HL-60 (cell line): Measurements from ENCODE around the gene RBMS3.

Experiments used
- DNase-seq, 2 experiments: peaks; one replicate each; pipeline ENCODE4 v3.0.0-alpha.2; 2010 to 2020; ENCODE audit warnings: low read depth in 1 of 2, low spot score in 1 of 2
- H3K27ac ChIP-seq: fragments of 250-450 bp; sonication (Bioruptor Pico); replicated peaks from 2 replicates; pipeline ENCODE4 v1.5.1; 2020; ENCODE audit warnings: mild to moderate bottlenecking, moderate library complexity
- H3K27me3 ChIP-seq: fragments of 250-450 bp; sonication (Bioruptor Pico); 2 replicates; pipeline ENCODE4 v1.5.1; 2021; ENCODE audit warnings: mild to moderate bottlenecking, moderate library complexity; ENCODE audit not compliant: insufficient read depth, poor library complexity, severe bottlenecking
- H3K4me3 ChIP-seq: replicated peaks from 2 replicates; pipeline ENCODE4 v1.5.1; 2011; ENCODE audit warnings: mild to moderate bottlenecking, control low read depth, low read length; ENCODE audit not compliant: insufficient read depth
- GABPA ChIP-seq: IDR thresholded peaks from 2 replicates; pipeline ENCODE4 v1.6.1; 2012; ENCODE audit warnings: low read depth
- POLR2AphosphoS5 ChIP-seq: IDR thresholded peaks from 2 replicates; pipeline ENCODE4 v1.6.1; 2012; ENCODE audit warnings: low read depth
- SPI1 ChIP-seq: IDR thresholded peaks from 2 replicates; pipeline ENCODE4 v1.6.1; 2012; ENCODE audit warnings: low read depth, mild to moderate bottlenecking, borderline replicate concordance
- TF ChIP-seq, protein P1 (sequence below): IDR thresholded peaks from 2 replicates; pipeline ENCODE4 v1.6.1; 2012; ENCODE audit warnings: low read depth; ENCODE audit not compliant: insufficient replicate concordance
- TF ChIP-seq, protein P2 (sequence below): IDR thresholded peaks from one replicate; pipeline ENCODE4 v1.5.1; 2011; ENCODE audit warnings: low read length, control low read depth, inconsistent platforms; ENCODE audit not compliant: insufficient read depth

Gene RBMS3

DNA sequence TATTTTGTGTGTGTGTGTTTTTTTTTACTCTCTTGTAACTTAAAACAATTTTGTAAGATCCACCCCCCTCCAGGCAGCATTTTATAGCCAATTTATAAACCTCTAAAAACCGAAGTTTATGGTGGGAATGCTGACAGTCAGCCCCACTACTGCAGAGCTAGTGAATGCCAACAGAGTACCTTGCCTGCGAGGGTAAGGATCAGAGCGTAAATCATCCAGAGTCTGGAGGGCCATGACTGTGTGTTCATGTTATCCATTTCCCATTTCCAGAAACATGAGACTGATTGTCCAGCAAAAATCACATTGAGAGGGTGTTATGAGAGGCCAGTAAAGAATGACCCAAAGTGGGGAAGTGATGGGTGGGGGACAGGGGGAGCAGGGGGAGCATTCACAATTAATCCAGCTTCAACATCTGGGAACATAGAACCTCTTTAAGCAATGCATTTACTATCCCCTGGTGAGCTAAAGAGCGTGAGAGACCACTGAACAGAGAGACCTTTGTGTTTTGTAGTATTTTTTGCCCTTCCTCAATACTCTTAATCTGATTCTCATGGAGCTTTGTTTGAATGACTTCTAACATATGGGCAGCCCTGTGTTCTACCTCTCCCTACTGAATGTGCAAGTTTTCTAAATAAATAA lies 464.5 kb downstream of the RBMS3 start:
- no peaks in the 10 kb centered on the region for H3K27me3 ChIP-seq
- TF ChIP-seq, protein P1, sequence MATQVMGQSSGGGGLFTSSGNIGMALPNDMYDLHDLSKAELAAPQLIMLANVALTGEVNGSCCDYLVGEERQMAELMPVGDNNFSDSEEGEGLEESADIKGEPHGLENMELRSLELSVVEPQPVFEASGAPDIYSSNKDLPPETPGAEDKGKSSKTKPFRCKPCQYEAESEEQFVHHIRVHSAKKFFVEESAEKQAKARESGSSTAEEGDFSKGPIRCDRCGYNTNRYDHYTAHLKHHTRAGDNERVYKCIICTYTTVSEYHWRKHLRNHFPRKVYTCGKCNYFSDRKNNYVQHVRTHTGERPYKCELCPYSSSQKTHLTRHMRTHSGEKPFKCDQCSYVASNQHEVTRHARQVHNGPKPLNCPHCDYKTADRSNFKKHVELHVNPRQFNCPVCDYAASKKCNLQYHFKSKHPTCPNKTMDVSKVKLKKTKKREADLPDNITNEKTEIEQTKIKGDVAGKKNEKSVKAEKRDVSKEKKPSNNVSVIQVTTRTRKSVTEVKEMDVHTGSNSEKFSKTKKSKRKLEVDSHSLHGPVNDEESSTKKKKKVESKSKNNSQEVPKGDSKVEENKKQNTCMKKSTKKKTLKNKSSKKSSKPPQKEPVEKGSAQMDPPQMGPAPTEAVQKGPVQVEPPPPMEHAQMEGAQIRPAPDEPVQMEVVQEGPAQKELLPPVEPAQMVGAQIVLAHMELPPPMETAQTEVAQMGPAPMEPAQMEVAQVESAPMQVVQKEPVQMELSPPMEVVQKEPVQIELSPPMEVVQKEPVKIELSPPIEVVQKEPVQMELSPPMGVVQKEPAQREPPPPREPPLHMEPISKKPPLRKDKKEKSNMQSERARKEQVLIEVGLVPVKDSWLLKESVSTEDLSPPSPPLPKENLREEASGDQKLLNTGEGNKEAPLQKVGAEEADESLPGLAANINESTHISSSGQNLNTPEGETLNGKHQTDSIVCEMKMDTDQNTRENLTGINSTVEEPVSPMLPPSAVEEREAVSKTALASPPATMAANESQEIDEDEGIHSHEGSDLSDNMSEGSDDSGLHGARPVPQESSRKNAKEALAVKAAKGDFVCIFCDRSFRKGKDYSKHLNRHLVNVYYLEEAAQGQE: no peak
- TF ChIP-seq, protein P2, sequence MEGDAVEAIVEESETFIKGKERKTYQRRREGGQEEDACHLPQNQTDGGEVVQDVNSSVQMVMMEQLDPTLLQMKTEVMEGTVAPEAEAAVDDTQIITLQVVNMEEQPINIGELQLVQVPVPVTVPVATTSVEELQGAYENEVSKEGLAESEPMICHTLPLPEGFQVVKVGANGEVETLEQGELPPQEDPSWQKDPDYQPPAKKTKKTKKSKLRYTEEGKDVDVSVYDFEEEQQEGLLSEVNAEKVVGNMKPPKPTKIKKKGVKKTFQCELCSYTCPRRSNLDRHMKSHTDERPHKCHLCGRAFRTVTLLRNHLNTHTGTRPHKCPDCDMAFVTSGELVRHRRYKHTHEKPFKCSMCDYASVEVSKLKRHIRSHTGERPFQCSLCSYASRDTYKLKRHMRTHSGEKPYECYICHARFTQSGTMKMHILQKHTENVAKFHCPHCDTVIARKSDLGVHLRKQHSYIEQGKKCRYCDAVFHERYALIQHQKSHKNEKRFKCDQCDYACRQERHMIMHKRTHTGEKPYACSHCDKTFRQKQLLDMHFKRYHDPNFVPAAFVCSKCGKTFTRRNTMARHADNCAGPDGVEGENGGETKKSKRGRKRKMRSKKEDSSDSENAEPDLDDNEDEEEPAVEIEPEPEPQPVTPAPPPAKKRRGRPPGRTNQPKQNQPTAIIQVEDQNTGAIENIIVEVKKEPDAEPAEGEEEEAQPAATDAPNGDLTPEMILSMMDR: no peak
- TF ChIP-seq POLR2AphosphoS5 (no peak), GABPA (no peak)
- H3K27ac ChIP-seq: no peak overlapping the region
- no peak overlapping the region for H3K4me3 ChIP-seq
- DNase-seq: no peak

DNA sequence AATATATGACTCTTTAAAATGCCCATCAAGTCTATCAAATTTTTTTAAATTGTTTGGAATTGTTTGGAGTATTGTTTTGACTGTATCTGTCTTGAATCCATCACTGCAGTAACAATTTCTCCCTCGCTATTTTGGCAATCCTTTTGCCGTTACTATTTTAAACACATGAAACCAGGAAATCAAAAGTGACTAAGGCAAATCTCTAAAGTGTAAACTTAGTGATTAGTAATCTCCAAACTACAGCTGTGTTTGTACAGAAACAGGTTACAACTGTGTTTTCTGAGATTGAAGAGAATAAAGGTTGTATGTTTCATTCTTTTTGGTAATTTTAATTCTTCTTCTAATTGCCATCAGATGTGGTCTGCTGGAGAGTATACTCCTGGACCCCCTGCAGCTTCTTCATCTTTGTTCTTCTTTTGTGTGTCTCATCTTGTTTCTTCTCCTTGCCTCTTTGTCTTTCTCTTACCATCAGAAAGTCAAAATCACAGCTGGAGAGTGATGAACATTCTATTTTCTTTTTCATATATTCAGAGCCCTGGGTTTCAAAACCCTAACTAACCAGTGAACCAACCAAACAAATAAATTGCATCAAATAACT lies 465.4 kb downstream of the RBMS3 start:
- Histone ChIP-seq H3K27ac (no peak overlapping the region), H3K27me3 (no peaks in the 10 kb centered on the region), H3K4me3 (no peak overlapping the region)
- TF ChIP-seq SPI1: no peak
- no peak for TF ChIP-seq GABPA
- TF ChIP-seq, protein P1: no peak
- TF ChIP-seq, protein P2: no peak
- TF ChIP-seq POLR2AphosphoS5: no peak
- DNase-seq: no peak

DNA sequence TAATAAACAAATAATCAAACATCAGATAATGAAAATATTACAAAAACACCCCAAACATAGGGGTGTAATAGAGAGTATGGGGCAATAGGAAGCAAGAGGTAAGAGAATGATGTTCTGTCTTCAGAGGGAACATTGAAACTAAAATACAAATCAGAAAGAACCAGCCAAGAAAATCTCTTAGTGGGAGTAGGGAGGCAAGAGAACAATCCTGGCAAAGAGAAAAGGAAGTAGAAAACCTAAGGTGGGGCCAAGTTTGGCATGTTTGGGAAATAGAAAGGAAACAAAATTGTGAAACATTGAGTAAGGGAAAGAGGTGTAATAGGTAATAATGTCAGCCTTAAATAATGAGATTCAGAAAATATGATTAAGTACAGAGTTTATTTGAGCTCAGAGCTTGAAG lies 467.1 kb downstream of the RBMS3 start:
- no peak overlapping the region for H3K27ac ChIP-seq
- H3K27me3 ChIP-seq: no peaks in the 10 kb centered on the region
- H3K4me3 ChIP-seq: no peak overlapping the region
- TF ChIP-seq, protein P1: no peak
- TF ChIP-seq GABPA: no peak
- TF ChIP-seq POLR2AphosphoS5: no peak
- TF ChIP-seq, protein P2: no peak
- TF ChIP-seq SPI1: no peak
- DNase-seq: no peak
